Measurements from ENCODE around the gene LHX6. TPM values are rescaled to one million over a fixed set of nuclear protein-coding genes. Genes with fewer than 3 reads are reported as not detected.
A peak's percentile ranks its signal among the peaks of the same experiment; 100 is the strongest.

Gene LHX6
- total RNA-seq (2021; fragmentation: NEBNext Ultra II Directional; extraction: Animal tissue kit (Norgen Biotek cat#: 25700)), result not detected
- long read RNA-seq, result 0 reads

- no peak within 1 kb of the TSS for H3K27ac Mint-ChIP-seq
- peaks cover 8% of the 10 kb centered on the region; the same call in 1 of the 2 replicates for H3K4me1 Mint-ChIP-seq (ENCODE audit: low read depth)
- peaks cover 3% of the 10 kb centered on the region; the same call in 1 of the 2 replicates for H3K36me3 Mint-ChIP-seq (ENCODE audit: low read depth)
- no peaks in the 10 kb centered on the region for H3K9me3 Mint-ChIP-seq
- TF ChIP-seq, protein P1, sequence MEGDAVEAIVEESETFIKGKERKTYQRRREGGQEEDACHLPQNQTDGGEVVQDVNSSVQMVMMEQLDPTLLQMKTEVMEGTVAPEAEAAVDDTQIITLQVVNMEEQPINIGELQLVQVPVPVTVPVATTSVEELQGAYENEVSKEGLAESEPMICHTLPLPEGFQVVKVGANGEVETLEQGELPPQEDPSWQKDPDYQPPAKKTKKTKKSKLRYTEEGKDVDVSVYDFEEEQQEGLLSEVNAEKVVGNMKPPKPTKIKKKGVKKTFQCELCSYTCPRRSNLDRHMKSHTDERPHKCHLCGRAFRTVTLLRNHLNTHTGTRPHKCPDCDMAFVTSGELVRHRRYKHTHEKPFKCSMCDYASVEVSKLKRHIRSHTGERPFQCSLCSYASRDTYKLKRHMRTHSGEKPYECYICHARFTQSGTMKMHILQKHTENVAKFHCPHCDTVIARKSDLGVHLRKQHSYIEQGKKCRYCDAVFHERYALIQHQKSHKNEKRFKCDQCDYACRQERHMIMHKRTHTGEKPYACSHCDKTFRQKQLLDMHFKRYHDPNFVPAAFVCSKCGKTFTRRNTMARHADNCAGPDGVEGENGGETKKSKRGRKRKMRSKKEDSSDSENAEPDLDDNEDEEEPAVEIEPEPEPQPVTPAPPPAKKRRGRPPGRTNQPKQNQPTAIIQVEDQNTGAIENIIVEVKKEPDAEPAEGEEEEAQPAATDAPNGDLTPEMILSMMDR (IDR thresholded peaks at IDR 0.05), result no peak
- peak; percentile 27 for DNase-seq
- peak within 1 kb of the TSS; percentile 61; the same call in 1 of the 2 replicates for H3K4me3 Mint-ChIP-seq
- peaks cover 25% of the 10 kb centered on the region for H3K27me3 Mint-ChIP-seq (ENCODE audit: insufficient read depth)
Observed at GRCh38 chr9:122228568-122229484, at the start of gene LHX6. TSS of gene LHX6 (minus strand) at chr9:122228957. CDS start at chr9:122228740, 217 bp downstream.

DNA sequence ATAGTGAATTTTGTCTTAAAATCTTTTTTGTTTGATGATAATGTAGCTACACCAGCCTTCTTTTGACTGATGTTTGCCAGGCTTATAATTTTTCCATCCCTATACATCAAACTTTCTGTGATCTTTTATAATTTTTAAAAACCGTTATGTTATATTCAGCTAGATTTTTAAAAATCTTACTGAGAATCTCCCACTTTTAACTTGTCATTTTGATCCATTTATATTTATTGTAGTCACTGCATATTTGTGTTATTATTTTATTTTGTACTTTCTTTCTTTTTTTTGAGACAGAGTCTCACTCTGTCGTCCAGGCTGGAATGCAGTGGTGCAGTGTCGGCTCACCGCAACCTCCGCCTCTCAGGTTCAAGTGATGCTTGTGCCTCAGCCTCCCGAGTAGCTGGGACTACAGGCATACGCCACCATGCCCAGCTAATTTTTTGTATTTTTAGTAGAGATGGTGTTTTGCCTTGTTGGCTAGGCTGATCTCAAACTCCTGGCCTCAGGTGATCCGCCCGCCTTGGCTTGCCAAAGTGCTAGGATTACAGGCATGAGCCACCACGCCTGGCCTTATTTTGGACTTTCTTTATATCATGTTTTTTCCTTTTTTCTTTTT is 48.6 kb upstream of the LHX6 start:
- peaks cover 65% of the 10 kb centered on the region for H3K36me3 Mint-ChIP-seq (ENCODE audit: low read depth)
- no peak overlapping the region for H3K4me3 Mint-ChIP-seq
- H3K9me3 Mint-ChIP-seq, result peaks cover 22% of the 10 kb centered on the region

DNA sequence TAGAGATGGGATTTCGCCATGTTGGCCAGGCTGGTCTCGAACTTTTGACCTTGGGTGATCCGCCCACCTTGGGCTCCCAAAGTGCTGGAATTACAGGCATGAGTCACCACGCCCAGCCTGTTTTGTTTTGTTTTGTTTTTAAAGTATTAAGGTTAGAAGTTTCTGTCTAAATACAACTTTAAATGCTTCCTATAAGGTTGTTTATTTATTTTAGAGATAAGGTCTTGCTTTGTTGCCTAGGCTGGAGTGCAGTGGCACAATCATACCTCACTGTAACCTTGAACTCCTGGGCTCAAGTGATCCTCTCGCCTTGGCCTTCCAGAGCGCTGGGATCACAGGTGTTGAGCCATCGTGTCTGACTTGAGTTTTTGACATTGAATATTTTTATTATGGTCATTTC is 47.3 kb upstream of the LHX6 start:
- peaks cover 12% of the 10 kb centered on the region; the same call in 1 of the 2 replicates for H3K4me1 Mint-ChIP-seq (ENCODE audit: low read depth)
- peaks cover 22% of the 10 kb centered on the region for H3K9me3 Mint-ChIP-seq
- H3K4me3 Mint-ChIP-seq, result no peak overlapping the region
- H3K27me3 Mint-ChIP-seq (ENCODE audit: insufficient read depth), result no peaks in the 10 kb centered on the region
- TF ChIP-seq, protein P1 (IDR thresholded peaks at IDR 0.05), result no peak
- DNase-seq, result no peak
- no peak overlapping the region for H3K27ac Mint-ChIP-seq
- peaks cover 67% of the 10 kb centered on the region for H3K36me3 Mint-ChIP-seq (ENCODE audit: low read depth)

More for the DNA sequence above, 48.6 kb upstream of the LHX6 start:
- DNase-seq, result no peak
- no peaks in the 10 kb centered on the region for H3K27me3 Mint-ChIP-seq (ENCODE audit: insufficient read depth)
- TF ChIP-seq, protein P1 (IDR thresholded peaks at IDR 0.05), result no peak
- H3K27ac Mint-ChIP-seq, result no peak overlapping the region
- peaks cover 12% of the 10 kb centered on the region for H3K4me1 Mint-ChIP-seq (ENCODE audit: low read depth)

DNA sequence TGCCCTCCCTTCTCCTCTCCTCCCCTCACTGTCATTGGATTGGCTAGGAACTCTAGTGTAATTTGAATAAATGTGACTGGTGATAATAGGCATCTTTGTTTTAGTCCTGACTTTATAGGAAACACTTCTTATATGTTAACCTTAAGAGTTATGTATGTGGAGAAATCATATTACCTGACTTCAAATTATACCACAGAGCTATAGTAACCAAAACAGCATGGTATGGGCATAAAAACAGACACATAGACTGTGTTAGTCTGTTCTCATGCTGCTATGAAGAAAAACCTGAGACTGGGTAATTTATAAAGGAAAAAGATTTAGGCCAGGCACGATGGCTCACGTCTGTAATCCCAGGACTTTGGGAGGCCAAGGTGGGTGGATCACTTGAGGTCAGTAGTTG is 45.3 kb upstream of the LHX6 start:
- Mint-ChIP-seq H3K27me3 (ENCODE audit: insufficient read depth) (no peaks in the 10 kb centered on the region), H3K4me3 (no peak overlapping the region), H3K4me1 (ENCODE audit: low read depth) (peaks cover 6% of the 10 kb centered on the region; the same call in 1 of the 2 replicates), H3K36me3 (ENCODE audit: low read depth) (peaks cover 62% of the 10 kb centered on the region), H3K9me3 (peaks cover 22% of the 10 kb centered on the region), H3K27ac (no peak overlapping the region)
- no peak for DNase-seq
- TF ChIP-seq, protein P1 (IDR thresholded peaks at IDR 0.05), result no peak

- DNase-seq, result no peak
- Mint-ChIP-seq H3K9me3 (no peaks in the 10 kb centered on the region), H3K27me3 (ENCODE audit: insufficient read depth) (no peaks in the 10 kb centered on the region; the same call in 1 of the 2 replicates), H3K36me3 (ENCODE audit: low read depth) (peaks cover 19% of the 10 kb centered on the region), H3K27ac (no peak overlapping the region), H3K4me3 (no peak overlapping the region), H3K4me1 (ENCODE audit: low read depth) (peaks cover 25% of the 10 kb centered on the region)
- TF ChIP-seq, protein P1 (IDR thresholded peaks at IDR 0.05), result no peak
Observed at GRCh38 chr9:122268041-122268814, 39.5 kb upstream of the LHX6 start.

Measured in HFFc6 (cell line).